Hepatocyte (in vitro differentiated cells): Measurements from ENCODE around the gene MYO1D. TPM values are rescaled to one million over a fixed set of nuclear protein-coding genes. Genes with fewer than 3 reads are reported as not detected.
"Not testable (repeated sequence)": the region's sequence is repeated elsewhere in the genome, so short reads cannot be mapped to it uniquely, and the experiment has no call there.

ENCODE experiments used
- DNase-seq: peaks from one replicate; pipeline ENCODE4 v3.0.0-alpha.2; 2016; ENCODE audit warnings: low spot score
- H2AFZ ChIP-seq: fragments of 200-600 bp; sonication (generic); 2 replicates; pipeline ENCODE4 v1.6.0; 2016; ENCODE audit warnings: antibody characterized with exemption, mild to moderate bottlenecking
- H3K27ac ChIP-seq: fragments of 200-600 bp; sonication (generic); 2 replicates; pipeline ENCODE4 v1.5.1; 2016; ENCODE audit warnings: mild to moderate bottlenecking
- H3K27me3 ChIP-seq: fragments of 200-600 bp; sonication (generic); 2 replicates; pipeline ENCODE4 v1.6.1; 2016
- H3K36me3 ChIP-seq: fragments of 200-600 bp; sonication (generic); replicated peaks from 2 replicates; pipeline ENCODE4 v1.5.1; 2016; ENCODE audit warnings: low read depth; ENCODE audit not compliant: insufficient read depth
- H3K4me1 ChIP-seq: fragments of 200-600 bp; sonication (generic); 2 replicates; pipeline ENCODE4 v1.5.1; 2016; ENCODE audit warnings: mild to moderate bottlenecking, moderate library complexity; ENCODE audit not compliant: insufficient read depth
- H3K4me2 ChIP-seq: fragments of 200-600 bp; sonication (generic); 2 replicates; pipeline ENCODE4 v1.6.0; 2016
- H3K4me3 ChIP-seq: fragments of 200-600 bp; sonication (generic); 2 replicates; pipeline ENCODE4 v1.5.1; 2016; ENCODE audit warnings: mild to moderate bottlenecking
- H3K79me2 ChIP-seq: fragments of 200-600 bp; sonication (generic); 2 replicates; pipeline ENCODE4 v1.6.0; 2017; ENCODE audit warnings: mild to moderate bottlenecking
- H3K9me2 ChIP-seq: fragments of 200-600 bp; sonication (generic); replicated peaks from 2 replicates; pipeline ENCODE4 v1.6.0; 2017; ENCODE audit warnings: mild to moderate bottlenecking; ENCODE audit not compliant: insufficient read depth
- H3K9me3 ChIP-seq: fragments of 200-600 bp; sonication (generic); 2 replicates; pipeline ENCODE4 v1.5.1; 2016; ENCODE audit warnings: low read depth, mild to moderate bottlenecking
- H4K20me1 ChIP-seq: fragments of 200-600 bp; sonication (generic); 2 replicates; pipeline ENCODE4 v1.6.0; 2016; ENCODE audit warnings: mild to moderate bottlenecking; ENCODE audit not compliant: insufficient read depth, poor library complexity, severe bottlenecking
- EZH2 ChIP-seq: fragments of 200-600 bp; sonication (generic); IDR thresholded peaks from 2 replicates; pipeline ENCODE4 v1.6.1; 2016; ENCODE audit warnings: antibody characterized with exemption, mild to moderate bottlenecking, borderline replicate concordance
- EZH2phosphoT487 ChIP-seq: fragments of 200-600 bp; sonication (generic); IDR thresholded peaks from one replicate; pipeline ENCODE4 v1.6.1; 2018; ENCODE audit warnings: antibody characterized with exemption, mild to moderate bottlenecking, low read depth, moderate library complexity; ENCODE audit not compliant: unreplicated experiment, severe bottlenecking
- WGBS: methylation state at CpG from one replicate; pipeline ENCODE4 v1.1.6; 2016; ENCODE audit warnings: low lambda C conversion rate; ENCODE audit errors: missing lambda C conversion rate; 5-methylcytosine and 5-hydroxymethylcytosine counted together
- polyA plus RNA-seq: library from polyadenylated mRNA; unstranded; fragments of >200 nt; fragmentation: Nextera tagmentation; extraction: Ambion mirVana; gene quantifications from 2 replicates; pipeline ENCODE4 v1.2.1, GENCODE V29; 2016
- total RNA-seq: library from RNA; depleted of rRNA; stranded (reverse); fragments of >200 nt; gene quantifications from 2 replicates; pipeline ENCODE4 v1.2.3, GENCODE V29; 2014
- TF ChIP-seq, protein P1 (sequence below): fragments of 200-600 bp; sonication (generic); IDR thresholded peaks from 2 replicates; pipeline ENCODE4 v1.5.1; 2016; ENCODE audit warnings: antibody characterized with exemption, mild to moderate bottlenecking; ENCODE audit not compliant: poor library complexity

Gene MYO1D
- total and polyA plus RNA-seq, 2 experiments from 2014 or later = 36.2 to 89.0 TPM

DNA sequence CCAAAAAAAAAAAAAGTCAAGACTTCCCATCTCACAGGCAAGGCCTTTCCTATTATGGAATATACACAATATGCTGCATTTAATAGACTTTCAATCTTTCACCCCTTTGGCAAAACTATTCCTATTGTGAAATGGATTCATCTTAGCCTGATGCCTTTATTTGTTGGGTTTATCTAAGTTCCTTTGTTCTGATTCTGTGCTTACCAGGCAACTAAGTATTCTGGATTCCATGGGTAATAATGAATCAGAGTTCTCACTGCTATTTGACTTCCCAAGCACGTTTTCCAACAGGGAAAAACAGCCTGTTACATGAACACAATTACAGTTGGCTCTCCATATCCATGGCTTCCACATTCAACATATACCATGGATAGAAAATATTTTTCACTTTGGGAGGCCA lies 135.5 kb downstream of the MYO1D start:
- H3K27me3 ChIP-seq = no peaks in the 10 kb centered on the region
- H3K4me3 ChIP-seq = no peak overlapping the region
- no peak overlapping the region for H3K4me2 ChIP-seq
- H3K9me2 ChIP-seq = no peaks in the 10 kb centered on the region
- TF ChIP-seq EZH2phosphoT487 (no peak), EZH2 (no peak)
- TF ChIP-seq, protein P1, sequence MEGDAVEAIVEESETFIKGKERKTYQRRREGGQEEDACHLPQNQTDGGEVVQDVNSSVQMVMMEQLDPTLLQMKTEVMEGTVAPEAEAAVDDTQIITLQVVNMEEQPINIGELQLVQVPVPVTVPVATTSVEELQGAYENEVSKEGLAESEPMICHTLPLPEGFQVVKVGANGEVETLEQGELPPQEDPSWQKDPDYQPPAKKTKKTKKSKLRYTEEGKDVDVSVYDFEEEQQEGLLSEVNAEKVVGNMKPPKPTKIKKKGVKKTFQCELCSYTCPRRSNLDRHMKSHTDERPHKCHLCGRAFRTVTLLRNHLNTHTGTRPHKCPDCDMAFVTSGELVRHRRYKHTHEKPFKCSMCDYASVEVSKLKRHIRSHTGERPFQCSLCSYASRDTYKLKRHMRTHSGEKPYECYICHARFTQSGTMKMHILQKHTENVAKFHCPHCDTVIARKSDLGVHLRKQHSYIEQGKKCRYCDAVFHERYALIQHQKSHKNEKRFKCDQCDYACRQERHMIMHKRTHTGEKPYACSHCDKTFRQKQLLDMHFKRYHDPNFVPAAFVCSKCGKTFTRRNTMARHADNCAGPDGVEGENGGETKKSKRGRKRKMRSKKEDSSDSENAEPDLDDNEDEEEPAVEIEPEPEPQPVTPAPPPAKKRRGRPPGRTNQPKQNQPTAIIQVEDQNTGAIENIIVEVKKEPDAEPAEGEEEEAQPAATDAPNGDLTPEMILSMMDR = no peak
- H2AFZ ChIP-seq = no peak overlapping the region
- WGBS = 95% methylated on average over 1 of the region's 1 CpG
- H3K36me3 ChIP-seq = no peaks in the 10 kb centered on the region
- peaks cover 4% of the 10 kb centered on the region for H3K4me1 ChIP-seq
- no peak overlapping the region for H3K27ac ChIP-seq
- H4K20me1 ChIP-seq = no peaks in the 10 kb centered on the region
- H3K79me2 ChIP-seq = no peaks in the 10 kb centered on the region
- no peaks in the 10 kb centered on the region for H3K9me3 ChIP-seq
- no peak for DNase-seq

DNA sequence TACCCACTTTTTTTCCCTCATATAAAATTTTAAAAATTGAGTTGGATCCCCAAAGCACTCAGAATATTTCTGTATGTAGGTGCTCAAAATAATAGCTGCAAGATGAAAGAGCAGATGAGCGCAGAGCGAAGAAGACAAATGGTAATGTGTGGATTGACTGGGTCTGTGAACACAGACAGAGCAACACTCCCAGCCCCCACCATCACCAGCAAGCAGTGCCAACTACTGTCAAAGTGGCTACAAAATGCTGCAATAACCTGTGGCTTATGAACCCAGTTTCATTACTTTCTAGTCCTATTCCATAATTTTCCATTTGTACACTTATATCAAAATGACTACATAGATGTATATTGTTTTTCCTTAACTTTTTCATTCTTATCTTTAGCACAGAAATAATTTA lies 137.2 kb downstream of the MYO1D start:
- H3K27ac ChIP-seq = no peak overlapping the region
- H4K20me1 ChIP-seq = no peaks in the 10 kb centered on the region
- H3K79me2 ChIP-seq = no peaks in the 10 kb centered on the region
- 100% methylated on average over 2 of the region's 2 CpGs for WGBS
- H3K4me1 ChIP-seq = no peaks in the 10 kb centered on the region
- H3K27me3 ChIP-seq = no peaks in the 10 kb centered on the region
- no peak overlapping the region for H3K4me3 ChIP-seq
- no peak overlapping the region for H3K4me2 ChIP-seq
- no peaks in the 10 kb centered on the region for H3K36me3 ChIP-seq
- no peaks in the 10 kb centered on the region for H3K9me2 ChIP-seq
- no peak overlapping the region for H2AFZ ChIP-seq
- DNase-seq = no peak
- TF ChIP-seq EZH2phosphoT487 (no peak), EZH2 (no peak)
- TF ChIP-seq, protein P1 = no peak
- H3K9me3 ChIP-seq = no peaks in the 10 kb centered on the region

DNA sequence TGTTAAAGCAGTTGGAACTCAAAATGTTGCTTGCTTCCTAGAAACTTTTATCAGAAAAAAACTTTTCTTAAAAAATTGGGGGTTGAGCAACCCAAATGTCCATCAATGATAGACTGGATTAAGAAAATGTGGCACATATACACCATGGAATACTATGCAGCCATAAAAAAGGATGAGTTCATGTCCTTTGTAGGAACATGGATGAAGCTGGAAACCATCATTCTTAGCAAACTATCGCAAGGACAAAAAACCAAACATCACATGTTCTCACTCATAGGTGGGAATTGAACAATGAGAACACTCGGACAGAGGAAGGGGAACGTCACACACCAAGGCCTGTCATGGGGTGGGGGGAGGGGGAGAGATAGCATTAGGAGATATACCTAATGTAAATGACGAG lies 137.8 kb downstream of the MYO1D start:
- WGBS = 83% methylated on average over 4 of the region's 4 CpGs
- not testable (repeated sequence) for H3K27ac ChIP-seq, H4K20me1 ChIP-seq, H3K4me3 ChIP-seq, H3K36me3 ChIP-seq, H3K4me1 ChIP-seq, H3K79me2 ChIP-seq, DNase-seq, H3K27me3 ChIP-seq, H3K9me2 ChIP-seq, H2AFZ ChIP-seq, H3K4me2 ChIP-seq, H3K9me3 ChIP-seq

DNA sequence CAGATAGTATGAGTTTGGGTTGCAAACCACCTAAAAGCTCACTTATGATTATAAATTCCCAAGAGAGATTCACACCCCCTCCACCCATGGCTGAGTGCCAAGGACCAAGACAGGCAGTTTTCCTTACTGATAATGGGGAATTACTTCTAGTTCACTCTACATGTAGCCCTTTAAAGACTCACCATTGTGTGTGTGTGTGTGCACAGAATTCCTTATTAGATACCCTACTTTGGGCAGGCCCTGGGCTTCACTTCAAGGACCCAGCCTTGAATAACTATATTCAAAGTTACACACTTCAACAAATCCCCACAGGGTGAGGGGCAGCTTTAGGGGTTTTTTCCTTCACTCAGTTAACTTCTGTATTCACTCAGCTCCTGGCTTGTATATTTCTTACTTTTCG lies 143.5 kb downstream of the MYO1D start:
- Histone ChIP-seq H3K4me3 (no peak overlapping the region), H3K27me3 (no peaks in the 10 kb centered on the region), H3K9me3 (no peaks in the 10 kb centered on the region), H3K36me3 (no peaks in the 10 kb centered on the region), H3K27ac (no peak overlapping the region), H3K4me1 (no peaks in the 10 kb centered on the region), H4K20me1 (no peaks in the 10 kb centered on the region), H3K4me2 (no peak overlapping the region), H2AFZ (no peak overlapping the region), H3K79me2 (no peaks in the 10 kb centered on the region), H3K9me2 (no peaks in the 10 kb centered on the region)
- DNase-seq = no peak
- TF ChIP-seq, protein P1 = no peak
- TF ChIP-seq EZH2 (no peak), EZH2phosphoT487 (no peak)
- WGBS = 100% methylated on average over 1 of the region's 1 CpG
